KMS-11 (cell line): ENCODE measurements around the gene FSTL5.

Experiments used
- H2AFZ ChIP-seq: fragments of 200-600 bp; sonication (generic); 2 replicates; pipeline ENCODE4 v1.6.1; 2016; ENCODE audit warnings: antibody characterized with exemption, mixed run types, low read depth
- H3K27ac ChIP-seq: fragments of 200-600 bp; sonication (generic); 2 replicates; pipeline ENCODE4 v1.6.1; 2016; ENCODE audit warnings: mild to moderate bottlenecking, mixed run types
- H3K27me3 ChIP-seq: fragments of 200-600 bp; sonication (generic); 2 replicates; pipeline ENCODE4 v1.6.1; 2017; ENCODE audit warnings: mild to moderate bottlenecking, low read depth, mixed run types, moderate library complexity; ENCODE audit not compliant: insufficient read depth
- H3K36me3 ChIP-seq: fragments of 200-600 bp; sonication (generic); 2 replicates; pipeline ENCODE4 v1.6.1; 2017; ENCODE audit warnings: mild to moderate bottlenecking, mixed run types; ENCODE audit not compliant: insufficient read depth
- H3K4me1 ChIP-seq: fragments of 200-600 bp; sonication (generic); 2 replicates; pipeline ENCODE4 v1.6.1; 2016; ENCODE audit warnings: mild to moderate bottlenecking, low read depth, mixed run types; ENCODE audit not compliant: poor library complexity, severe bottlenecking
- H3K4me2 ChIP-seq: fragments of 200-600 bp; sonication (generic); 2 replicates; pipeline ENCODE4 v1.7.0; 2016; ENCODE audit warnings: mild to moderate bottlenecking, mixed run types
- H3K4me3 ChIP-seq: fragments of 200-600 bp; sonication (generic); IDR thresholded peaks from 2 replicates; pipeline ENCODE4 v1.6.1; 2017; ENCODE audit warnings: low read depth, low read length, mixed read lengths; ENCODE audit not compliant: insufficient read depth
- H3K79me2 ChIP-seq: fragments of 200-600 bp; sonication (generic); 2 replicates; pipeline ENCODE4 v1.6.1; 2016; ENCODE audit warnings: low read depth, mixed run types; ENCODE audit not compliant: insufficient read depth
- H3K9ac ChIP-seq: fragments of 200-600 bp; sonication (generic); 2 replicates; pipeline ENCODE4 v1.6.1; 2016; ENCODE audit warnings: mild to moderate bottlenecking, mixed run types
- H4K20me1 ChIP-seq: fragments of 200-600 bp; sonication (generic); 2 replicates; pipeline ENCODE4 v1.6.1; 2016; ENCODE audit warnings: mild to moderate bottlenecking, mixed run types; ENCODE audit not compliant: insufficient read depth
- TF ChIP-seq, protein P1 (sequence below): fragments of 200-600 bp; sonication (generic); conservative IDR thresholded peaks from 2 replicates; pipeline ENCODE4 v1.6.1; 2017; ENCODE audit warnings: low read depth, mild to moderate bottlenecking, antibody characterized with exemption, low read length, moderate library complexity, mixed read lengths

Gene FSTL5

DNA sequence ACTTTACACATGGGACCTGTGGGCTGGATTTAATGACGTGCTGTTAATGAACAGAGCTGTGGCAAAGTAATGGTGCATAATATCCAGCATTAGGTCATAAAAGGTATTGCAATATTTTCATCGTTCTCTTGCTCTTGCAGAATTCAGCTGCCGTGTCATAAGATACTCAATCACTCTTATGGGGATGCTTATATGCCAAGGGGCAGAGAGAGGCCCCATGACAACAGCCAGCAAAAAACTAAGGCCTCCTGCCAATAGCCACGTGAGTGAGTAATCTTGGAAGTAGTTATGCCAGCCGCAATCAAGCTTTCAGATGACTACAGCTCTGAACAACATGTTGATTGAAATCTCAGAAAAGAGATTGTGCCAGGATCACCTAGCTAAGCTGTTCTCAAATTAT, 616.9 kb downstream of the FSTL5 start:
- no peaks in the 10 kb centered on the region for H3K4me1 ChIP-seq
- H3K4me2 ChIP-seq = no peak overlapping the region
- H3K79me2 ChIP-seq = no peaks in the 10 kb centered on the region
- no peaks in the 10 kb centered on the region for H3K27me3 ChIP-seq
- H3K36me3 ChIP-seq = no peaks in the 10 kb centered on the region
- TF ChIP-seq, protein P1, sequence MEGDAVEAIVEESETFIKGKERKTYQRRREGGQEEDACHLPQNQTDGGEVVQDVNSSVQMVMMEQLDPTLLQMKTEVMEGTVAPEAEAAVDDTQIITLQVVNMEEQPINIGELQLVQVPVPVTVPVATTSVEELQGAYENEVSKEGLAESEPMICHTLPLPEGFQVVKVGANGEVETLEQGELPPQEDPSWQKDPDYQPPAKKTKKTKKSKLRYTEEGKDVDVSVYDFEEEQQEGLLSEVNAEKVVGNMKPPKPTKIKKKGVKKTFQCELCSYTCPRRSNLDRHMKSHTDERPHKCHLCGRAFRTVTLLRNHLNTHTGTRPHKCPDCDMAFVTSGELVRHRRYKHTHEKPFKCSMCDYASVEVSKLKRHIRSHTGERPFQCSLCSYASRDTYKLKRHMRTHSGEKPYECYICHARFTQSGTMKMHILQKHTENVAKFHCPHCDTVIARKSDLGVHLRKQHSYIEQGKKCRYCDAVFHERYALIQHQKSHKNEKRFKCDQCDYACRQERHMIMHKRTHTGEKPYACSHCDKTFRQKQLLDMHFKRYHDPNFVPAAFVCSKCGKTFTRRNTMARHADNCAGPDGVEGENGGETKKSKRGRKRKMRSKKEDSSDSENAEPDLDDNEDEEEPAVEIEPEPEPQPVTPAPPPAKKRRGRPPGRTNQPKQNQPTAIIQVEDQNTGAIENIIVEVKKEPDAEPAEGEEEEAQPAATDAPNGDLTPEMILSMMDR = no peak
- no peak overlapping the region for H2AFZ ChIP-seq
- H4K20me1 ChIP-seq = no peaks in the 10 kb centered on the region
- no peak overlapping the region for H3K9ac ChIP-seq
- no peak overlapping the region for H3K4me3 ChIP-seq
- H3K27ac ChIP-seq = no peak overlapping the region

DNA sequence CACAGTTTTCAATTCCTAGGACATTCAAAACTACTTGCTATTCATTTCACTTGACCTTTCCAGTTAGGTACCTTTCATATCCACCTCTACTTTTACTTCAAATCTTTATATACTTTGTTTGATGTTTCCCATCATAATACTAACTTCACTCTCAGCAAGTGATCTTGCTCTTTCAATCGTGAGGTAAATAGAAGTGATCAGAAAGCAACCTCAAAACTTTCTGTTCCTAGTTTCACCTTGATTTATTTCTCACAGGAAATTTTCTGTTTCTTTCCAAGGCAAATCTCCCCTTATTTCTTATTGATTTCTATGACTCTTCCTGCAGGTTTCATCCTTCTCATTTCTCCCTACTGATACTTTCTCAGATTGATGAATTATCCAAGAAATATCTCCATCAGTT, 623.5 kb downstream of the FSTL5 start:
- H3K79me2 ChIP-seq = no peaks in the 10 kb centered on the region

DNA sequence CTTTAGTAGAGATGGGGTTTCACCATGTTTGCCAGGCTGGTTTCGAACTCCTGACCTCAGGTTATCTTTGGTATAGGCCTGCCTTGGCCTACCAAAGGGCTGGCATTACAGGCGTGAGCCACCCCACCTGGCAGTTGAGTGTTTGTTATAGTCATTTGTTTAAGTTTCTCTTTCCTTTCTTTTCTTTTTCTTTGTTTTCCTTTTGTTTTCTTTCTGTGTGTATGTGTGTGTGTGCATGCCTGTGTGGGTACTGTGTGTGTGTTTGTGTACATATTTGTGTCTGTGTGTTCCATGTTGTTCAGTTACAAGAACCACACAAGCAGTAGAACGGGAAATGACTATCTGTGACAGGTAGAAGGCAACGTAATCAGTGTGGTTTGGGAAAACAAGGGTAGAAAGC, 624.9 kb downstream of the FSTL5 start:
- no peaks in the 10 kb centered on the region; the same call in 1 of the 2 replicates for H3K36me3 ChIP-seq
- no peak overlapping the region for H3K4me2 ChIP-seq
- no peaks in the 10 kb centered on the region for H3K27me3 ChIP-seq
- no peak overlapping the region for H3K9ac ChIP-seq
- H3K79me2 ChIP-seq = no peaks in the 10 kb centered on the region
- TF ChIP-seq, protein P1 = no peak
- H3K4me1 ChIP-seq = no peaks in the 10 kb centered on the region
- H3K4me3 ChIP-seq = no peak overlapping the region
- no peak overlapping the region for H2AFZ ChIP-seq
- H3K27ac ChIP-seq = no peak overlapping the region
- H4K20me1 ChIP-seq = no peaks in the 10 kb centered on the region

More for the DNA sequence above, 623.5 kb downstream of the FSTL5 start:
- TF ChIP-seq, protein P1 = no peak
- Histone ChIP-seq H2AFZ (no peak overlapping the region), H3K36me3 (no peaks in the 10 kb centered on the region; the same call in 1 of the 2 replicates), H3K27ac (no peak overlapping the region), H3K4me3 (no peak overlapping the region), H3K27me3 (no peaks in the 10 kb centered on the region), H3K4me1 (no peaks in the 10 kb centered on the region), H4K20me1 (no peaks in the 10 kb centered on the region), H3K4me2 (no peak overlapping the region), H3K9ac (no peak overlapping the region)

DNA sequence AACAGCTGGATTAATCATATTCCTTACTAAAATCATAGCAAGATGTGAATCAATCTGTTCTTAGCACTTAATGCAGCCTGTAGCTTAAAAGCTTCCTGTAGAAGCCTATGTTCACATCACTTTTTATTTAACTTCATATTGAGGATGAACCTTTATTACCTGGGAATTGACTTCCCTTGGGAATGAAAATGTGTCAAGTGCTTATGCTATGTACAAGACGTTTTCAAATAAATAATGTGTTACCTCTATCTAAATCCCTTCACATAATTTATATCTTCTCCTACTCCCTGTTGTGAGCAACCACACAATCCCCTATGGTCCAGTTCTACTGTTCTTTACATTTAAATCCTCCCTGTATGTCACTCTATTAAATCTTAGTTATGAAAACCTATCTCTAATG, 633.1 kb downstream of the FSTL5 start:
- Histone ChIP-seq H3K9ac (no peak overlapping the region), H3K27me3 (no peaks in the 10 kb centered on the region), H3K27ac (no peak overlapping the region), H3K4me1 (no peaks in the 10 kb centered on the region), H2AFZ (no peak overlapping the region), H4K20me1 (no peaks in the 10 kb centered on the region), H3K79me2 (no peaks in the 10 kb centered on the region), H3K36me3 (no peaks in the 10 kb centered on the region), H3K4me2 (no peak overlapping the region), H3K4me3 (no peak overlapping the region)
- TF ChIP-seq, protein P1 = no peak
